HepG2 (cell line): ENCODE measurements around the gene HAUS5. TPM values are rescaled to one million over a fixed set of nuclear protein-coding genes. Genes with fewer than 3 reads are reported as not detected.

Experiments used
- AHDC1 ChIP-seq: sonication (generic); formaldehyde crosslinking; IDR thresholded peaks from 2 replicates; pipeline ENCODE4 v1.5.1; 2020; ENCODE audit warnings: mild to moderate bottlenecking, missing genetic modification reagents, borderline replicate concordance
- CEBPG ChIP-seq: IDR thresholded peaks from 2 replicates; pipeline ENCODE4 v1.6.1; 2016
- ETV5 ChIP-seq: IDR thresholded peaks from 2 replicates; pipeline ENCODE4 v1.6.1; 2018; ENCODE audit warnings: missing biosample characterization, missing genetic modification reagents, inconsistent platforms, borderline replicate concordance
- FOXP1 ChIP-seq, 2 experiments: fragments of 450-650 bp in 1 of 2; IDR thresholded peaks; 2 replicates each; pipeline ENCODE4 v1.6.1; 2017 to 2018; ENCODE audit warnings: antibody characterized with exemption in 1 of 2
- IRF9 ChIP-seq: sonication (generic); formaldehyde crosslinking; IDR thresholded peaks from 2 replicates; pipeline ENCODE4 v1.8.0; 2022; ENCODE audit warnings: missing genetic modification reagents, mild to moderate bottlenecking, borderline replicate concordance
- RFXANK ChIP-seq: IDR thresholded peaks from 2 replicates; pipeline ENCODE4 v1.6.1; 2016
- ZHX1 ChIP-seq: sonication (generic); formaldehyde crosslinking; IDR thresholded peaks from 2 replicates; pipeline ENCODE4 v1.8.1; 2022; ENCODE audit warnings: low read depth, mild to moderate bottlenecking, missing genetic modification reagents
- ZMAT5 ChIP-seq: sonication (generic); formaldehyde crosslinking; IDR thresholded peaks from 2 replicates; pipeline ENCODE4 v1.5.0; 2020; ENCODE audit warnings: mild to moderate bottlenecking, low read depth, missing genetic modification reagents, borderline replicate concordance
- ZNF17 ChIP-seq: sonication (generic); formaldehyde crosslinking; IDR thresholded peaks from 2 replicates; pipeline ENCODE4 v1.5.0; 2020; ENCODE audit warnings: mild to moderate bottlenecking, missing genetic modification reagents
- polyA plus RNA-seq, 8 experiments: library from polyadenylated mRNA; depleted of rRNA in 3 of 8; stranded (reverse) in 7 of 8; unstranded in 1 of 8; fragments of >200 nt; fragmentation: Illumina TruSeq in 4 of 8; extraction: Trizol in 4 of 8; gene quantifications; 2 replicates each; pipeline versions ENCODE4 v1.2.1 to v1.2.3, GENCODE V29; 2011 to 2016; ENCODE audit warnings: low read depth in 4 of 8, missing spikeins in 1 of 8, mixed read lengths in 1 of 8; ENCODE audit not compliant: insufficient read depth in 1 of 8
- total RNA-seq, 5 experiments: library from RNA; depleted of rRNA; stranded (reverse); fragments of >200 nt; fragmentation: Illumina TruSeq; extraction: Trizol; gene quantifications; 2 replicates each; pipeline ENCODE4 v1.2.3, GENCODE V29; 2016; ENCODE audit warnings: low read depth in 1 of 5
- TF ChIP-seq, protein P1 (sequence below): IDR thresholded peaks from 2 replicates; pipeline ENCODE4 v1.6.1; 2012; ENCODE audit warnings: inconsistent platforms
- TF ChIP-seq, protein P2 (sequence below): sonication (generic); formaldehyde crosslinking; IDR thresholded peaks from 2 replicates; pipeline ENCODE4 v1.5.0; 2020; ENCODE audit warnings: mild to moderate bottlenecking, missing genetic modification reagents, borderline replicate concordance

The HAUS5 gene
- total and polyA plus RNA-seq, 2 of the 13 experiments (the other 11 are each of a cell fraction or from before 2014, with no cell fraction given) = 10.3 to 17.7 TPM

DNA sequence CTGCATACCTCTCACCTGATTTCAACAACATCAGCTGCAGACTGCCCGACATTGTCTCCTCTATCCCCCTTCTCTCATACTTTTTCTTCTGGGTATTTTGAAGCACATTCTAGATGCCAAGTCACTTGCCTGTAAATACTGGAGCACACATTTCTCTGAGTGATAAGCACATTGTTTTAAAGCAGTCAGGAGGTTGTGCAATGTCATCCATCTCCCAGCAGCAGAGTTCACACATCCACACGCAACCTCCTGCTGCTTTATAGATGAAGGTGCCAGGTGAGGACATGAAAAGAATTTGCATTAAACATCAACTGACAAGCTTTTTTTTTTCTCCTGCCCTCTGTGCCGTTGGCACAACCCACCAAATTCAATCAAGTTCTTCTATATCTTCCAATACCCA is 59.3 kb downstream of the HAUS5 start (continued):
- TF ChIP-seq AHDC1 (CRISPR knock-in tag) (0 out of 2 replicates have a peak, but pooled peaks have one; percentile 33), ETV5 (CRISPR knock-in tag) (0 out of 2 replicates have a peak, but pooled peaks have one; percentile 20), ZMAT5 (no peak), ZNF17 (CRISPR knock-in tag) (no peak), RFXANK (CRISPR knock-in tag) (no peak), ZHX1 (CRISPR knock-in tag) (no peak), IRF9 (CRISPR knock-in tag) (no peak), FOXP1 (IDR thresholded peaks at IDR 0.05) (no peak), FOXP1 (CRISPR knock-in tag; IDR thresholded peaks at IDR 0.05) (peak; percentile 39), CEBPG (CRISPR knock-in tag) (peak; percentile 93)
- TF ChIP-seq, protein P1, sequence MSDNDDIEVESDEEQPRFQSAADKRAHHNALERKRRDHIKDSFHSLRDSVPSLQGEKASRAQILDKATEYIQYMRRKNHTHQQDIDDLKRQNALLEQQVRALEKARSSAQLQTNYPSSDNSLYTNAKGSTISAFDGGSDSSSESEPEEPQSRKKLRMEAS = peak; percentile 56
- TF ChIP-seq, protein P2, sequence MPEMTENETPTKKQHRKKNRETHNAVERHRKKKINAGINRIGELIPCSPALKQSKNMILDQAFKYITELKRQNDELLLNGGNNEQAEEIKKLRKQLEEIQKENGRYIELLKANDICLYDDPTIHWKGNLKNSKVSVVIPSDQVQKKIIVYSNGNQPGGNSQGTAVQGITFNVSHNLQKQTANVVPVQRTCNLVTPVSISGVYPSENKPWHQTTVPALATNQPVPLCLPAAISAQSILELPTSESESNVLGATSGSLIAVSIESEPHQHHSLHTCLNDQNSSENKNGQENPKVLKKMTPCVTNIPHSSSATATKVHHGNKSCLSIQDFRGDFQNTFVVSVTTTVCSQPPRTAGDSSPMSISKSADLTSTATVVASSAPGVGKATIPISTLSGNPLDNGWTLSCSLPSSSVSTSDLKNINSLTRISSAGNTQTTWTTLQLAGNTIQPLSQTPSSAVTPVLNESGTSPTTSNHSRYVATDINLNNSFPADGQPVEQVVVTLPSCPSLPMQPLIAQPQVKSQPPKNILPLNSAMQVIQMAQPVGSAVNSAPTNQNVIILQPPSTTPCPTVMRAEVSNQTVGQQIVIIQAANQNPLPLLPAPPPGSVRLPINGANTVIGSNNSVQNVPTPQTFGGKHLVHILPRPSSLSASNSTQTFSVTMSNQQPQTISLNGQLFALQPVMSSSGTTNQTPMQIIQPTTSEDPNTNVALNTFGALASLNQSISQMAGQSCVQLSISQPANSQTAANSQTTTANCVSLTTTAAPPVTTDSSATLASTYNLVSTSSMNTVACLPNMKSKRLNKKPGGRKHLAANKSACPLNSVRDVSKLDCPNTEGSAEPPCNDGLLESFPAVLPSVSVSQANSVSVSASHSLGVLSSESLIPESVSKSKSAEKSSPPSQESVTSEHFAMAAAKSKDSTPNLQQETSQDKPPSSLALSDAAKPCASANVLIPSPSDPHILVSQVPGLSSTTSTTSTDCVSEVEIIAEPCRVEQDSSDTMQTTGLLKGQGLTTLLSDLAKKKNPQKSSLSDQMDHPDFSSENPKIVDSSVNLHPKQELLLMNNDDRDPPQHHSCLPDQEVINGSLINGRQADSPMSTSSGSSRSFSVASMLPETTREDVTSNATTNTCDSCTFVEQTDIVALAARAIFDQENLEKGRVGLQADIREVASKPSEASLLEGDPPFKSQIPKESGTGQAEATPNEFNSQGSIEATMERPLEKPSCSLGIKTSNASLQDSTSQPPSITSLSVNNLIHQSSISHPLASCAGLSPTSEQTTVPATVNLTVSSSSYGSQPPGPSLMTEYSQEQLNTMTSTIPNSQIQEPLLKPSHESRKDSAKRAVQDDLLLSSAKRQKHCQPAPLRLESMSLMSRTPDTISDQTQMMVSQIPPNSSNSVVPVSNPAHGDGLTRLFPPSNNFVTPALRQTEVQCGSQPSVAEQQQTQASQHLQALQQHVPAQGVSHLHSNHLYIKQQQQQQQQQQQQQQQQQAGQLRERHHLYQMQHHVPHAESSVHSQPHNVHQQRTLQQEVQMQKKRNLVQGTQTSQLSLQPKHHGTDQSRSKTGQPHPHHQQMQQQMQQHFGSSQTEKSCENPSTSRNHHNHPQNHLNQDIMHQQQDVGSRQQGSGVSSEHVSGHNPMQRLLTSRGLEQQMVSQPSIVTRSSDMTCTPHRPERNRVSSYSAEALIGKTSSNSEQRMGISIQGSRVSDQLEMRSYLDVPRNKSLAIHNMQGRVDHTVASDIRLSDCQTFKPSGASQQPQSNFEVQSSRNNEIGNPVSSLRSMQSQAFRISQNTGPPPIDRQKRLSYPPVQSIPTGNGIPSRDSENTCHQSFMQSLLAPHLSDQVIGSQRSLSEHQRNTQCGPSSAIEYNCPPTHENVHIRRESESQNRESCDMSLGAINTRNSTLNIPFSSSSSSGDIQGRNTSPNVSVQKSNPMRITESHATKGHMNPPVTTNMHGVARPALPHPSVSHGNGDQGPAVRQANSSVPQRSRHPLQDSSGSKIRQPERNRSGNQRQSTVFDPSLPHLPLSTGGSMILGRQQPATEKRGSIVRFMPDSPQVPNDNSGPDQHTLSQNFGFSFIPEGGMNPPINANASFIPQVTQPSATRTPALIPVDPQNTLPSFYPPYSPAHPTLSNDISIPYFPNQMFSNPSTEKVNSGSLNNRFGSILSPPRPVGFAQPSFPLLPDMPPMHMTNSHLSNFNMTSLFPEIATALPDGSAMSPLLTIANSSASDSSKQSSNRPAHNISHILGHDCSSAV (CRISPR knock-in tag) = no peak
